ENCODE results near the gene MYMK.
"Not testable (repeated sequence)": the region's sequence is repeated elsewhere in the genome, so short reads cannot be mapped to it uniquely, and the experiment has no call there.

MYMK gene, protein sequence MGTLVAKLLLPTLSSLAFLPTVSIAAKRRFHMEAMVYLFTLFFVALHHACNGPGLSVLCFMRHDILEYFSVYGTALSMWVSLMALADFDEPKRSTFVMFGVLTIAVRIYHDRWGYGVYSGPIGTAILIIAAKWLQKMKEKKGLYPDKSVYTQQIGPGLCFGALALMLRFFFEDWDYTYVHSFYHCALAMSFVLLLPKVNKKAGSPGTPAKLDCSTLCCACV

DNA sequence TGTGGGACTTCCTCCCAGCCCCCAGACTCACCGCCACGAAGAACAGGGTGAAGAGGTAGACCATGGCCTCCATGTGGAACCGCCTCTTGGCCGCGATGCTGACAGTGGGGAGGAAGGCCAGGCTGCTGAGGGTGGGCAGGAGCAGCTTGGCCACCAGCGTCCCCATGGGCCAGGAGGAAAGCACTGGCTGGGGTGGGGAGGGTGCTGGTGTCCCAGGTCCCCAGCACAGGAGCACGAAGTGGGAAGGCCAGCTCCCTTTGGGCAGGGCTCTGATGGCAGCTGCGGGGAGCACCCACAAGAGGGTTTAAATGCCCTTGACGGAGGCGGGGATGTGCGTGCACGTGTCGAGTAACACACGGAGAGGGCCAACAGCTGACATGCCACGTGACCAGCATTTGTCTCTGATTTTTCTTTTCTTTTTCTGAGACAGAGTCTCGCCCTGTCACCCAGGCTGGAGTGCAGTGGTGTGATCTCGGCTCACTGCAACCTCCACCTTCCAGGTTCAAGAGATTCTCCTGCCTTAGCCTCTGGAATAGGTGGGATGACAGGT, at the start of gene MYMK:
TSS of gene MYMK (minus strand) at position 281 of the 550 bp plus-strand sequence. CDS start at position 166, 115 bp downstream.
- no peak for DNase-seq

- DNase-seq, result no peak
These were observed 49.2 kb upstream of the MYMK start for GRCh38 chr9:133573791-133574515.

DNA sequence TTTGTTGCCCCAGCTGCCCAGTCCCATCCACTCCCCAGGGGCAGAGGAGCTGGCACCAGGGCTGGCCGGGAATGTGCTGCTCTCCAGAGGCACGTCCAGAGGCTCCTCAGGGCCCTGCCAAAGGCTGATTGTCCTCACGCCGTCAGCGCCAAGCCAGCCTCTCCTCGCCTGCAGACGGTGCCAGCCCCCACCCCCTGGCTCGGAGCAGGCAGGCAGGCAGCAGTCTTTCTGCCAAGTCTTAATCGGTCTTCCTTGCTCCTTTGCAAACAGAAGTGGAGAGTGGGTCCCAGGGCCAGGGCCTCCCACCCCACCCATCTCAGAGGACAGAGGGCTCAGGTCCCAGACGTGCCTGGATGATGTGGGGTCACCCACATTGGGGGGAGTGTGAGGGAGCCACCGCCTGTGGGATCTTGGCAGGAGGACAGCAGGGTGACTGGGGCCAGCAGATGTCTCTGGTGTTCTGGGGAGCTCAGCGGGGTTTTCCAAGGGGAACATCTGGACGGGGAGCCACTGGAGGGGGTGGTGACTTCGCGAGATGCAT, 48.1 kb upstream of the MYMK start:
- DNase-seq, result no peak

DNA sequence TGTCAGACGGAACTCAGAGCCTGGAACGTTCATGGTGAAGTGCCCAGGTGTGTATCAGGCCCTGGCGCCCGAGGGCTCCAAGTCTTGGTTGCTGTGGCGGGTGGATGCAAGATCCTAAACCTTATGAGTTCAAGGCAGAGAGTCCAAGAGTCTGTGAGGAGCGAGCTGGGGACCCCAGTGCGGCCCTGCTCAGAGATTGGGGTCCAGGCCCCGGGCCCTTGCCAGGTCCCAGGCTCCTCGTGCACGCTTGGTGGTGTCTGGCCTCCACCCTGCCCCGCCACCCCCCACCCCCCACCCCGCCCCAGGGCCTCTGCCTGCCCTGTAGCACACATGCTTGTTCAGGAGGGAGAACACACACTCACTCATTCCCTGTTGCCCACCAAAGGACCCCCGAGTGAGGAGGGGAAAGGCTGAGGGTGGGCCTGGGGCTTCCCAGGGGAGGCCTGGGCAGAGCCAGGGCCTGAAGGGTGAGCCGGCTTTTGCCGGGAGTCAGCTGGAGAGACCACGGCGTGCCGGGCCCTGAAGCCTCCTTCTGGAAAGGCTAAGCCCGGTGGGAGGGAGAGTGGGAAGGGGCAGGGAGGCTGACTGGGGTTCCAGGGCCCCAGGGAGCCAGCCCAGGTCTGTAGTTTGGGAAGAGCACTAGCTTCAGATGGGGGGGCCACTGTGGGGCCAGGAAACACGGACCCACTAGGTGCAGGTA, 47.3 kb upstream of the MYMK start:
- no peak for DNase-seq

DNA sequence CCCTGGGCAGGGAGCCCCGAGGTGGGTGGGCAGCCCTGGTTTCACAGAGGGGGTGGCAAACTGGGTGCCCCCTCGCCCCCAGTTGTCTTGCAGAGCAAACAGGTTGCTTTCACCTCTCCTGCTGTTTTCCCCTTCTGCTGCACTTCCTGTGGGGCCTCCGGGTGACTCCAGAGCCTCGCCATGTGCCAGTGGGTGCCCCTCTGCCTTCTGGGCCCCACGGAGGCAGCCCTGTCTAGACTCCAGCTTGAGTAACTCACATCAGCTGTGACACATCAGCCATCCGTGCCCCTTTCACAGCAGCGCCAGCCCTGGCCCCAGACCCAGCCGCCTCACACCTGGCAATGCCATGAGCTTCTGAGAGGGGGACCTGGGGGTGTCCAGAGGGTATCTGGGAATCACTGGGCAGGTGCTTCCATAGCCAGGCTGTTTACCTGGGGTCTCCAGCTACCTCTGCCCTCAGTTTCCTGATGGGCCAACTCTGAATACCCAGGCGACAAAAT, 46.7 kb upstream of the MYMK start:
- no peak for DNase-seq

DNA sequence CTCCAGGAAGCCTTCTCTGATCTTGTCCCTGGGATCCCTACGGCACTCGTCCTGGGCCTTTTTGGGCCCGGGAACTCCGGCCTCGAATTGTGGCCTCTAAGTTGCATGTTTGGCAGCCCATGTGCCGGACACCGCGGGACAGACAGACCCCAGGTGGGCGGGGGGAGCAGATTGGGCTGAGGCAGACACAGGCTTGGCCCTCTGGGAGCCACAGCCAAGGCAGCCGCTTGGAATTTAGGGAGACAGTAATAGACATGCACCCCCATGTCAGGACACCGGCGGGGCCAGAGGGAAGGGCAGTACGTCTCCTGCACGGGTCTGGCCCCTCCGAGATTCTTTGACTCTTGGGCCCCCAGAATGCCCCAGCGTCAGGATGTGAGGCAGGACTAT, 45.9 kb upstream of the MYMK start:
- no peak for DNase-seq

DNA sequence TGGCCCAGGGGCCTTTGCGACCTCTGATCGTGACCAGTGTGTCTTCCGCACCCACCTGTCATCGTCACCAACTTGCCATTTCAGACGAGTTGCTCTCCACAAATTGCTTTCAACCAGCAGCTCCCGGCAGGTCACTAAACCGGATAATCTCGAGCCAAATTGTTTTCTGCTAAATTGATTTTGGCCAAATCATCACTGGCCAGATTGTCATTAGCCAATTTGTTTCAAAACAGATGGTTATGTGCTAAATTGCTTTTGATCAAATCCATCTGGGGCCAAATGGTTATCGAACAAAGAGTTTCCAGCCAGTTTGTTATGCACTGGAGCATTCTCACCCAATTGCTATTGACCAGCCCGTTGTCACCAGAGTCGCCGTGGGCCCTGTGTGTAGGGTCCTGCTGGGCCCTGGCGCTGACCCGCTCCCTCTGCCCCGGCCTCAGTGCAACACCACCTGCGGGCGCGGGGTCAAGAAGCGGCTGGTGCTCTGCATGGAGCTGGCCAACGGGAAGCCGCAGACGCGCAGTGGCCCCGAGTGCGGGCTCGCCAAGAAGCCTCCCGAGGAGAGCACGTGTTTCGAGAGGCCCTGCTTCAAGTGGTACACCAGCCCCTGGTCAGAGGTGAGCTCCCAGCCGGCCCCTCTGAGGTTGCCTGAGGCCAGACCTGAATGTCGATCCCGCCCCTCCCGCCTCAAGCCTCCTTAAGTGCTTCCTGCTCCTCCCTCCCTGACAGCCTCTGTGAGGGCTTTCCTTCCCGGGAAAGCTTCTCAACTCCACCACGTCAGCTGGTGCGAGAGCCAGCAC, 45.3 kb upstream of the MYMK start:
- no peak for DNase-seq

- DNase-seq, result no peak
These were observed 44.5 kb upstream of the MYMK start for GRCh38 chr9:133569121-133569785.

GRCh38 chr9:133568186-133568585, 43.4 kb upstream of the MYMK start:
- no peak for DNase-seq

DNA sequence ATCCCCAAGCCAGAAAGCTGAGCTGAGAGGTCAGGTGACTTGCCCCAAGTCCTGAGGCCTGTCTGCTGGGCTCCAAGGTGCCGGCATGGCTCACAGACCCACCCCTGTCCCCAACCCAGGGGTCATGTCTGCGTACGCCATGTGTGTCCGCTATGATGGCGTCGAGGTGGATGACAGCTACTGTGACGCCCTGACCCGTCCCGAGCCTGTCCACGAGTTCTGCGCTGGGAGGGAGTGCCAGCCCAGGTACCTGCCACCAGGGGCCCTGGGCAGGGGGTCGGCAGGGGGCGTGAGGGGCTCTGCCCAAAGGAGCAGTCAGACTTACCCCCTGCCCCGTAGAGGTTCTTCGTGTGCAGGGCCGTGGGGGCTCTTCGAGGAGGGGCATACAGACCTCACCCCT, 42.1 kb upstream of the MYMK start:
- DNase-seq, result no peak

DNA sequence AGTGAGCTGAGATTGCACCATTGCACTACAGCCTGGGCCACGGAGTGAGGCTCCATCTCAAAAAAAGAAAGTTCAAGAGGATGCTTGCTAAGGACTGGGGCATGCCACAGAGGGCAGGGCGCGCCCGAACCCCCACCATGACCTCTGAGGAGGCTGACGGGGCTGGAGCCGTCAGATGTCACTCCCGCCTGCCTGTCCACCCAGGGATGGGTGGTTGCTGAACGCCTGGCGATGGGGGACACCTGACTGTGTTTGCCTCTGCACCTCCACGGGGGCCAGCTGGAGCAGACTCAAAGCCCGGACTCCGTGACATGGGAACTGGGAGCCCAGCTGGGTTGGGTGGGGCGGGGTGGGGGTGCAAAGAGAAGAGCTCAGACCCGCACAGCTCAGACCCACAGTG, 41.6 kb upstream of the MYMK start:
- no peak for DNase-seq

DNA sequence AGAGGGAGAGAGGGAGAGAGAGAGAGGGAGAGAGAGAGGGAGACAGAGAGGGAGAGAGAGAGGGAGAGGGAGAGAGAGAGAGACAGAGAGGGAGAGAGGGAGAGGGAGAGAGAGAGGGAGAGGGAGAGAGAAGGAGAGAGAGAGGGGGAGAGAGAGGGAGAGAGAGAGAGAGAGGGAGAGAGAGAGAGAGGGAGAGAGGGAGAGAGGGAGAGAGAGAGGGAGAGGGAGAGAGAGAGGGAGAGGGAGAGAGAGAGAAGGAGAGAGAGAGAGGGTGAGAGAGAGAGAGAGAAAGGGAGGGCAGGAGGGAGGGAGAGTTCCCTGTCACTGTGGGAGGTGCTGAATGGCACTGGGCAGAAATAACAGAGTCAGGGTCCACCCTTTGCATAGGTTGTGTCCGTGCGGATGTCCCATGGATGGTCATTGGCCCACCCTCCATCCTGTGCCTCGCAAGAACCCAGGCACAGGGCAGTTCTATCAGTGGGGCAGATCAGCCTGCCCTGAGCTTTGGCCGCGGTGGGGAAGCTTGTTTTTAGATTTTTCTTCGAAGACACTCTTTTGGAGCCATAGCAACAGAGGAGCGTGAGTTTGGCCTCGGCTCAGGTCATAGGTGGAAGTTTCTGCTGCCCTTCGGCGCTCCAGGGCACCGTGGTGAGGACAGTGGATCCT, 39.8 kb upstream of the MYMK start:
- no peak for DNase-seq

DNA sequence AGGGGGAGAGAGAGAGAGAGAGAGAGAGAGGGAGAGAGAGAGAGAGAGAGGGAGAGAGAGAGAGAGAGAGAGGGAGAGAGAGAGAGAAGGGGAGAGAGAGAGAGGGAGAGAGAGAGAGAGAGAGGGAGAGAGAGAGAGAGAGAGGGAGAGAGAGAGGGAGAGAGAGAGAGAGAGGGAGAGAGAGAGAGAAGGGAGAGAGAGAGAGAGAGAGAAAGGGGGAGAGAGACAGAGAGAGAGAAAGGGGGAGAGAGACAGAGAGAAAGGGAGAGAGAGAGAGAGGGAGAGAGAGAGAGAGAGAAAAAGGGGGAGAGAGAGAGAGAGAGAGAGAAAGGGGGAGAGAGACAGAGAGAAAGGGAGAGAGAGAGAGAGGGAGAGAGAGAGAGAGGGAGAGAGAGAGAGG, 39.1 kb upstream of the MYMK start:
- DNase-seq, result not testable (repeated sequence)

DNA sequence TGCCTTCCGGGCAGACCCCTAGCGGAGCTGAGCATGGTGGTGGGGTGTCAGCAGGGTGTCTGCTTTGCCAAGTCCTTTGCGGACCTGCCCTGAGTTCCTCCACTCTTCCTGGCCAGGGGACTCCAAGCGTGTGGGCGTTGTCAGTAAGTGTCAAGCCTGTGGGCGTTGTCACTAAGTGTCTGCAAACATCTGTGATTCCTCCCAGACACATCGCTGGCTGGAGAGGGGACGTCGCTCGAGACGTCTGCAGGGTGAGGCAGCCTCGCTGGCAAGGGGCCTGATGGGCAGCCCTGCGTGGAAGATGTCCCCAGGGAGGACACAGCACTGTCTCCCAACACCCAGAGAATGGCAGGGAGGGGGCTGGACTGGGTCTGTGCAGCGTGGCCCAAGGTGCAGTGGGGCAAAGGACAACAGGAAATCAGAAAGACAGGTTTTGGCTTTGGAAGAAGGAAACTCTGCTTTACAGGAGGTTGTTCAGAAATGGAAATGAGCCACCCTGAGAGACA, 38.6 kb upstream of the MYMK start:
- no peak for DNase-seq

DNA sequence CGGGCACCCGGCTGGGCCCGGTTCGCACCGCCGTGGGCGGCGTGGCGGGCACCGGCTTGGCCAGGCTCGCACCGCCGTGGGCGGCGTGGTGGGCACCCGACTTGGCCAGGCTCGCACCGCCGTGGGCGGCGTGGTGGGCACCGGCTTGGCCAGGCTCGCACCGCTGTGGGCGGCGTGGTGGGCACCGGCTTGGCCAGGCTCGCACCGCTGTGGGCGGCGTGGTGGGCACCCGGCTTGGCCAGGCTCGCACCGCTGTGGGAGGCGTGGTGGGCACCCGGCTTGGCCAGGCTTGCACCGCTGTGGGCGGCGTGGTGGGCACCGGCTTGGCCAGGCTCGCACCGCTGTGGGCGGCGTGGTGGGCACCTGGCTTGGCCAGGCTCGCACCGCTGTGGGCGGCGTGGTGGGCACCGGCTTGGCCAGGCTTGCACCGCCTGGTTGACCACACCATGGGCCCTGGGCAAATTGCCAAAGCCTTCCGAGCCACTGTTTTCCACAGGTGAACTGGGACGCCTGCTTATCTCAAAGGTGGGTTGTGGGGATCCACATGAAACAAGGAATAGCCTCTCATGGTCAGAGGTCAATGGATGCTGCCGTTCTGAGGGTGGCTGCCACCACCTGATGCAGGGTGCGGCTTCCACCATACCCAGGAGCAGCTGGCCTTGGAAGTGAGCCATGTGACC, 38.0 kb upstream of the MYMK start:
- no peak for DNase-seq

DNA sequence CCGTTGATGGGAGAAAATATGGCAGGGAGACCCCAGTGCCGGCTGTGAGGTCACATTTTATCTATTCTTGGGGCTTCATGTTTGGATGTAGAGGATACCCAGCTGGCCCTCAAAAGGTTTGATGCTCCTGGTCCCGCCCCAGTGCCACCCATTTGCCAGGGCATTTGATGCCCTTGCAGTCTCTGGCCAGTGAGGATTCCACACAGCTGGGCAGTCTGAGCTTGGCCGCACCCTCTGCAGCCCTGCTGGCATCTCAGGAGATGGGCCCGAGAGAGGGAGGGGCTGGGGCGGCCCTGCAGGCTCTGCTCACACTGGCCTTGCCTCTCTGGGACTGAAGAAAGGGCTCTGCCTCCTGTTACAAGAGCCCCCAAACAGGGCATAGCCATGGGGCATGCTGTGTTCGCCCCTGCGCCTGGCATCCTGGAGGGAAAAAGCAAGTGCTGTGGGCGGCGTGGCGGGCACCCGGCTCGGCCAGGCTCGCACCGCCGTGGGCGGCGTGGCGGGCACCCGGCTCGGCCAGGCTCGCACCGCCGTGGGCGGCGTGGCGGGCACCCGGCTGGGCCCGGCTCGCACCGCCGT, 37.3 kb upstream of the MYMK start:
- DNase-seq, result no peak

GRCh38 chr9:133560944-133561343, 36.2 kb upstream of the MYMK start:
- no peak for DNase-seq

DNA sequence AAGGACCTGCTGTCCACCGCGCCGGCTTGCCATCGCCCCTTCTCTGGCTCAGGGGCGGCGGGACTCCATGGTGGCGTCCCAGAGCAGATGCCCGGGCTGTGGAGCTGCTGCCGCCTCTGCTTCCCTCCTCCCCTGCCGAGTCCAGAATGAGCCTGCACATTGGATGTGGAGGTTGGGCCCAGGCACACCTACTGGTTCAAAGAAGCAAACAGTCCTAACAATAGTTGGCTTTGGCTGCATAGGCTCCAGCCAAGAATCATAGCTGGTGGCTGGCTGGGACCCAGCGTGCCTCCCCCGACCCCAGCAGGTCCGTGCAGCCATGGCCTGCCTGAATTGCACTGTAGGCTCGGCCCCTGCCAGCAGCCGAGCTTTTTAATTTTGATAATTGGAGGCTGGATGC, 35.6 kb upstream of the MYMK start:
- DNase-seq, result no peak

GRCh38 chr9:133558191-133559126, 33.7 kb upstream of the MYMK start:
- DNase-seq, result peak; percentile 18 to 55
